Fibroblast of the aortic adventitia (primary cell): ENCODE results near the gene ORM2. TPM values are rescaled to one million over a fixed set of nuclear protein-coding genes. Genes with fewer than 3 reads are reported as not detected.

Source experiments
- DNase-seq: peaks from one replicate; pipeline ENCODE4 v3.0.0-alpha.2; 2010; ENCODE audit warnings: low read depth
- H3K4me3 ChIP-seq: 2 replicates; pipeline ENCODE4 v1.5.1; 2011; ENCODE audit warnings: low read depth, mild to moderate bottlenecking, control low read depth, low read length, moderate library complexity
- CTCF ChIP-seq: IDR thresholded peaks from 2 replicates; pipeline ENCODE4 v1.5.1; 2011; ENCODE audit warnings: mild to moderate bottlenecking, low read length, control low read depth, inconsistent platforms; ENCODE audit not compliant: insufficient read depth
- total RNA-seq: library from RNA; depleted of rRNA; stranded (reverse); fragments of >200 nt; gene quantifications from 2 replicates; pipeline ENCODE4 v1.2.3, GENCODE V29; 2012; ENCODE audit warnings: low replicate concordance

ORM2 gene
- total RNA-seq, 1 donor: not detected

- H3K4me3 ChIP-seq: no peak overlapping the region
- DNase-seq: no peak
- no peak for TF ChIP-seq CTCF
Observed at GRCh38 chr9:114338187-114338586, 8.5 kb downstream of the ORM2 start.

- DNase-seq: peak; percentile 50
- H3K4me3 ChIP-seq: no peak overlapping the region
- TF ChIP-seq CTCF: peak; percentile 86
Observed at GRCh38 chr9:114339130-114339908, 9.7 kb downstream of the ORM2 start.

GRCh38 chr9:114341152-114341830 lies 11.6 kb downstream of the ORM2 start:
- DNase-seq: no peak
- TF ChIP-seq CTCF: no peak
- no peak overlapping the region for H3K4me3 ChIP-seq

- TF ChIP-seq CTCF: no peak
- no peak for DNase-seq
- no peak overlapping the region for H3K4me3 ChIP-seq
Observed at GRCh38 chr9:114341991-114342390, 12.3 kb downstream of the ORM2 start.

- no peak for DNase-seq
- no peak for TF ChIP-seq CTCF
- no peak overlapping the region for H3K4me3 ChIP-seq
Observed at GRCh38 chr9:114342755-114343440, 13.2 kb downstream of the ORM2 start.

- H3K4me3 ChIP-seq: no peak overlapping the region
- peak; percentile 65 for DNase-seq
- no peak for TF ChIP-seq CTCF
Observed at GRCh38 chr9:114343471-114344187, 14.0 kb downstream of the ORM2 start.
